ENCODE results near the gene HTR1D.
"Not testable (repeated sequence)": the region's sequence is repeated elsewhere in the genome, so short reads cannot be mapped to it uniquely, and the experiment has no call there.

HTR1D gene

GRCh38 chr1:23216771-23217420, 406 bp downstream of the HTR1D start:
- DNase-seq, result peak in 2 of 3 experiments; percentile 62 to 71

GRCh38 chr1:23215751-23216449, 1.4 kb downstream of the HTR1D start:
- no peak for DNase-seq

- no peak for DNase-seq
These were observed 2.0 kb downstream of the HTR1D start for GRCh38 chr1:23215291-23215690.

GRCh38 chr1:23214640-23215039, 2.7 kb downstream of the HTR1D start:
- no peak for DNase-seq

- no peak for DNase-seq
These were observed 5.3 kb downstream of the HTR1D start for GRCh38 chr1:23211955-23212354.

- no peak for DNase-seq
These were observed 6.3 kb downstream of the HTR1D start for GRCh38 chr1:23210963-23211362.

- peak in 1 of 3 experiments; percentile 22 for DNase-seq
These were observed 6.9 kb downstream of the HTR1D start for GRCh38 chr1:23210351-23210785.

- DNase-seq, result no peak
These were observed 7.5 kb downstream of the HTR1D start for GRCh38 chr1:23209770-23210169.

GRCh38 chr1:23208527-23208926, 8.8 kb downstream of the HTR1D start:
- no peak for DNase-seq

GRCh38 chr1:23207733-23208132, 9.6 kb downstream of the HTR1D start:
- DNase-seq, result not testable (repeated sequence)

GRCh38 chr1:23202263-23202749, 15.0 kb downstream of the HTR1D start:
- peak in 2 of 3 experiments; percentile 23 to 49 for DNase-seq

GRCh38 chr1:23200883-23201282, 16.4 kb downstream of the HTR1D start:
- DNase-seq, result no peak

GRCh38 chr1:23198373-23198772, 18.9 kb downstream of the HTR1D start:
- DNase-seq, result no peak

GRCh38 chr1:23196627-23197328, 20.5 kb downstream of the HTR1D start:
- DNase-seq, result no peak

GRCh38 chr1:23194119-23194984, 22.9 kb downstream of the HTR1D start:
- DNase-seq, result no peak

- DNase-seq, result no peak
These were observed 23.7 kb downstream of the HTR1D start for GRCh38 chr1:23193391-23194118.

- DNase-seq, result no peak
These were observed 26.1 kb downstream of the HTR1D start for GRCh38 chr1:23191199-23191598.

- not testable (repeated sequence) for DNase-seq
These were observed 28.3 kb downstream of the HTR1D start for GRCh38 chr1:23188936-23189452.

GRCh38 chr1:23188434-23188884, 28.8 kb downstream of the HTR1D start:
- DNase-seq, result peak in 2 of 3 experiments; percentile 25 to 65

GRCh38 chr1:23187637-23188036, 29.7 kb downstream of the HTR1D start:
- DNase-seq, result no peak

- no peak for DNase-seq
These were observed 31.9 kb downstream of the HTR1D start for GRCh38 chr1:23185381-23185780.
